GM10266 (cell line): ENCODE measurements around the gene GGACT.

Experiments
- DNase-seq: peaks from one replicate; pipeline ENCODE4 v3.0.0; 2012; ENCODE audit errors: extremely low spot score
- TF ChIP-seq, protein P1 (sequence below): IDR thresholded peaks from 2 replicates; pipeline ENCODE4 v1.5.1; 2012; ENCODE audit warnings: mild to moderate bottlenecking, low read depth; ENCODE audit not compliant: control insufficient read depth, insufficient read depth; ENCODE audit errors: missing control alignments

Gene GGACT

DNA sequence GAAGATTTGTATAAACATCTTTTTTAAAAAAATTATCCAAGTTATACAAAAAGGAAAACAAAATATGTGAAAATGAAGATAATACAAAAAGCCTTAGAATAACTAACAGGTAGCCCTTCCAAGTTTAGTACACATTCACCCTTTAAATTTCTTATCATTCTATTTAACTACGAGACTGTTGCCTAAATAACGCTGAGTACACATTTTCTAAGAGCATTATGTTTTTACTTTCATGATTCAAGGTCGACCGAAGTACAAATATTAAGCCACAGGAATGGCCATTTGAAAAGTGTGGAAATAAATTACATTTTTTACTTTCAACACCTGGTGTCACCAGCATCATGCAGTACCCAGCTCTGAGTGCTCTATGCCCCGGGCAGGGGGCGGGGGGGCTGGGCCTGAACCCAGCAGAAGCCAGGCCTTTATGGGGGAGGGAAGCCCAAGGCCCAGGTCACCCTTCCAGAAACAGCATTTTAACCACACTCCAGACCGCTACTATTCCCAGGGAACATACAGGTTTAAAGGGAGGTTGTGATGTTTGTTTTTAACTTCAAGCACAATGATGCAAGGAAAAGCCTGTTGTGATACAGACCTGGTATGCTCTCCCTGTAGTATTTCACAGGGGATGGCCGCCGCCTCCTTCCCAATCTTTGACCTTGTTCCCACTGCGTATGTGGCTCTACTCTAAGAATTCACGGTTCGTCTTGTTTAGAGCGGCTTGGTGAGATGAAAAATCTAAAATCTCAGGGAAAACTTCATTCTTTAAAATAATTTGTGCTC is 24.0 kb downstream of the GGACT start:
- TF ChIP-seq, protein P1, sequence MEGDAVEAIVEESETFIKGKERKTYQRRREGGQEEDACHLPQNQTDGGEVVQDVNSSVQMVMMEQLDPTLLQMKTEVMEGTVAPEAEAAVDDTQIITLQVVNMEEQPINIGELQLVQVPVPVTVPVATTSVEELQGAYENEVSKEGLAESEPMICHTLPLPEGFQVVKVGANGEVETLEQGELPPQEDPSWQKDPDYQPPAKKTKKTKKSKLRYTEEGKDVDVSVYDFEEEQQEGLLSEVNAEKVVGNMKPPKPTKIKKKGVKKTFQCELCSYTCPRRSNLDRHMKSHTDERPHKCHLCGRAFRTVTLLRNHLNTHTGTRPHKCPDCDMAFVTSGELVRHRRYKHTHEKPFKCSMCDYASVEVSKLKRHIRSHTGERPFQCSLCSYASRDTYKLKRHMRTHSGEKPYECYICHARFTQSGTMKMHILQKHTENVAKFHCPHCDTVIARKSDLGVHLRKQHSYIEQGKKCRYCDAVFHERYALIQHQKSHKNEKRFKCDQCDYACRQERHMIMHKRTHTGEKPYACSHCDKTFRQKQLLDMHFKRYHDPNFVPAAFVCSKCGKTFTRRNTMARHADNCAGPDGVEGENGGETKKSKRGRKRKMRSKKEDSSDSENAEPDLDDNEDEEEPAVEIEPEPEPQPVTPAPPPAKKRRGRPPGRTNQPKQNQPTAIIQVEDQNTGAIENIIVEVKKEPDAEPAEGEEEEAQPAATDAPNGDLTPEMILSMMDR, result no peak
- DNase-seq, result no peak

DNA sequence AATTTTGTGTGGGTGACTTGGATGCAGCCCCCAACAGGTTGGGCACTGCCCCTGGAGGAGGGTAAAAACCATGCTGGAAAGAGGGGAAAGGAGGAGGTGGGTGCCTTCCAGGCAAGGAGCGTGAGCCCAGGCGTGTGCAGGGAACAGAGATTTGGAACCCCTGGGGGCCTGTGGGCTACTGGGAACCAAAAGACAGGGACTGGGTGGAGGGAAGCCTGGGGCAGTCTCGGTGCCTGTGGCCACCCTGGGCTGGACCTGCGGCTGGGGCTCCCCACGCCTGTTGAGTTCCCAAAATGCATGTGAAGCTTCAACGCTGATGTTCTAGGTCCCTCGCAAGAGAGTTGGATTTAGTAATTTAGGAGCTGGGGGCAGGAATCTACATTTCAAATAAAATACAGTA is 24.8 kb downstream of the GGACT start:
- TF ChIP-seq, protein P1, result no peak
- DNase-seq, result no peak

DNA sequence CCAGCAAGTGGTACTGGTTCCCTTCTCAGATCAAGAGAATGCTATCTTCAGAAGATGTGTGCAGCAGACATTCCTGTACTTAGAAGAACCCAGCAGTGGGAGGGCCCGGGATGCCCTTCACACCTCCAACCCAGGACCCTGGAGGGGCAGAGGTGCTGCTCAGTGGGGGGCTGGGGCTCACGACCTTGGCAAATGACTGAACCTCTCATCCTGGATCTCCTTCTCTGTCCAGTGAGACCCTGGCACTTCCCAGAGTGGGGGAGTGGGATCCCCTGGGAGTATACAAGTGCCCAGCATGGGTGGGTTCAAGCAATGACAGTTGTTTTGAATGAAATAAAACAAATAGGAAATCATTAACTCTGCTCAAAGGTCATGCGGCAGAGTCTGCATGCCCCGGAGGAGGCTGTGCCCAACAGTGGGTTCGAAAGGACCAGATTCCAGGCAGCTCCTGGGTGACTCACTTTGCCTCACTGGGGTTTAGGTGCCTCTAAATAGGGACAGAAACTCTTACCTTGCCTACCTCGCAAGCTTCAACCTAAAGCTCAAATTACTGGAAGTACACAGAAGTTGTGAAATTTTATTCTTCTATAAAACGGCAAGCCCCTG is 26.9 kb downstream of the GGACT start:
- TF ChIP-seq, protein P1, result no peak
- no peak for DNase-seq

DNA sequence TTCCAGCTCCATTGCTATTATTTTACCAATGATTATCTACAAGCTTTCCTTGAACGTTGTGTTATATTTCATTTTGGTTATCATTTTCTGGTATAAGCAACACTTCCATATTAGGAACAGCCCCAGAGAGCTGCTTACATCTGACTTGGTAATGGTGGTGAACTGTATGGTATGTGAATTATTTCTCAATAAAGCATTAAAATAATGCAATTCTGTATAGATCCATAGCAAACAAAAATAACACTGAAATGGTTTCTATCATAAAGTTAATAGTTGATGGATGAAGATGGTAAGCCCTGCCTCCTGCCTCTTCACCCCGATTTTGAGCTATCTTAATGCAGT is 27.5 kb downstream of the GGACT start:
- TF ChIP-seq, protein P1, result no peak
- DNase-seq, result no peak

DNA sequence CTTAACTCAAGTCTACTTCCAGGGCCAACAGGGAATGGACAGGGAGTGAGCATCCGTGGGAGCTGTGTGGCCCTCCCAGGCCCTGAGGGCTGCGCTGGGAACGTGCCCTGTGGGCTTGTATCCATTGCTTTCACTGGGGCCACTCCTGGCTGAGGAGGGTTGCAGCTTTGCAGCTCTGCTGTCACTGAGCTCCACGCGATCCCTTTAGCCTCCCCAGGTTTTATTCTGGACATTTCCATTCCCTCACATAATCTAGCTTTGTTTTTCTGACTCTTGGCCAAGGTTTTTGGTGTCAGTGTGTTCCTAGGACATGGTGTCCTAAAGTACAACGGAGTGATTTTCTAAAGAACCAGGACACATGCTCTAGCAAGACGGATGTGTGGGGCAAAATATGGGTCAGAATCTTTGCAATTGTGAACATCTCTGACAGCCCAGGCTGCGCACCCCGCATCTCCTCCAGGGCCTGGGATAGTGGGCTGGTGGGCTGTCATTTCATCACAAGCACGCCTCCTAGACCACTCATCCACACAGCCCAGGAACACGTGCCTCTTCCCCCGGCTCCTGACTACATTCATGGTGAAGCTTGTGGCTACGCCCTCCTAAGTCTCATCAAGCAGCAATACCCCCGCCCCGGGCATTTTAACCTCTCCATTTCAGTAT is 28.0 kb downstream of the GGACT start:
- TF ChIP-seq, protein P1, result no peak
- DNase-seq, result no peak

DNA sequence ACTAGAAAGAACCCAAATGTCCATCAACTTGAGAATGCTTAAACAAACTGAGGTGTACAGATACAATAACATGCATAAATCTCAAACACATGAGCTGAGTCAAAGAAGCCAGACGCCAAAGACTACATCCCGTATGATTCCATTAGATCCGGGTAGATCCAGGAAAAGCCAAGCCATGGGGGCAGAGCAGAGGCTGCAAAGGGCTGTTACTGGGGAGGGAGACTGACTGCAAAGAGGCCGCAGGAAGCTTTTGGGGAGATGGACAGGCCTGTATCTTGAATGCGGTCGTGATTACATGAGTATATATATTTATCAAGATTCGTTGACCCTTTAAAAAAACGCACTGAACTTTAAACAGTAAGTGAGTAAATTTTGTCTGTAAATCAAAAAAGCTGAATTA is 28.7 kb downstream of the GGACT start:
- no peak for DNase-seq
- TF ChIP-seq, protein P1, result no peak

DNA sequence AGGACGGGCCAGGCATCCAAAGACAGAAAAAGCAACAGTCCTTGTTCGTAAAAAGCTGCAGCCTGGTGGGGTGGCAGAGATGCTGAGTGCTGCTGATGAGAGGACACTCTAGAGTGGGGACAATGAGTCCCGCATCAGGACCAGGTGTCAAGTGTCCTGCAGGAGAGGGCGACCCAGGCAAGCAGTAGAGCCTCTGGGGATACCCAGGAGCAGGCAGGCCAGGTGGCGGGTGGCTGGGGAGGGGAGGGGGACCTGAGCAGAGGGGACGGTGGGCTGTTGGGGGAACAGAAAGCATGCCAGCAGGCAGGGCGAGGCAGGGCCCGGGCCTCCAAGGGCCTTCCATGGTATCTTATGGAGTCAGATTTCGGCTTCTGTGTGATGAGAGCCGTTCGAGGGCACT is 35.8 kb downstream of the GGACT start:
- DNase-seq, result no peak

More for the DNA sequence above, 35.8 kb downstream of the GGACT start:
- TF ChIP-seq, protein P1, result no peak
